Measurements from ENCODE around the gene SLU7. TPM values are rescaled to one million over a fixed set of nuclear protein-coding genes. Genes with fewer than 3 reads are reported as not detected.
A peak's percentile ranks its signal among the peaks of the same experiment; 100 is the strongest.

Gene SLU7
- total RNA-seq, 1 experiment from 2014 or later = 62.8 TPM

- no peak overlapping the region for H3K27ac Mint-ChIP-seq (ENCODE audit: unreplicated experiment)
- peaks cover 17% of the 10 kb centered on the region for H3K27me3 Mint-ChIP-seq (ENCODE audit: unreplicated experiment)
- TF ChIP-seq CTCF (IDR thresholded peaks at IDR 0.05; ENCODE audit: unreplicated experiment) = no peak
- CTCF ChIA-PET = interaction anchor here (0.6 kb wide), 1 partner anchor 21 kb away, joined by 8 read pairs; no protein-coding TSS in a partner anchor
- no peaks in the 10 kb centered on the region for H3K9me3 Mint-ChIP-seq (ENCODE audit: low read depth, unreplicated experiment)
- H3K4me1 Mint-ChIP-seq (ENCODE audit: low read depth, unreplicated experiment) = peaks cover 24% of the 10 kb centered on the region
- intact Hi-C loops (cut with micrococcal nuclease; ENCODE audit: unreplicated experiment) = loop anchor here (5.0 to 10.0 kb wide), 2 partner anchors 51 to 199 kb away; no protein-coding TSS in a partner anchor
- BruUV-seq (replicated peaks) = no TSS peak
- H3K36me3 Mint-ChIP-seq (ENCODE audit: insufficient read depth, unreplicated experiment) = peaks cover 3% of the 10 kb centered on the region
- DNase-seq = no peak
- H3K4me3 Mint-ChIP-seq (ENCODE audit: low read depth, unreplicated experiment) = no peak overlapping the region
Observed at GRCh38 chr5:160436017-160436416, 17.1 kb upstream of the SLU7 start.

GRCh38 chr5:160435532-160435931, 16.7 kb upstream of the SLU7 start:
- CTCF ChIA-PET = interaction anchor here (0.6 kb wide), 1 partner anchor 21 kb away, joined by 8 read pairs; no protein-coding TSS in a partner anchor

GRCh38 chr5:160434022-160434531, 15.2 kb upstream of the SLU7 start:
- peak; percentile 30 for DNase-seq
- peaks cover 24% of the 10 kb centered on the region for H3K4me1 Mint-ChIP-seq (ENCODE audit: low read depth, unreplicated experiment)
- BruUV-seq (replicated peaks) = no TSS peak
- CTCF ChIA-PET = interaction anchor here (0.6 kb wide), 1 partner anchor 15 kb away, joined by 4 read pairs; the partner anchor contains the start of gene SLU7
- H3K4me3 Mint-ChIP-seq (ENCODE audit: low read depth, unreplicated experiment) = no peak overlapping the region
- no peaks in the 10 kb centered on the region for H3K9me3 Mint-ChIP-seq (ENCODE audit: low read depth, unreplicated experiment)
- no peak overlapping the region for H3K27ac Mint-ChIP-seq (ENCODE audit: unreplicated experiment)
- intact Hi-C loops (cut with micrococcal nuclease; ENCODE audit: unreplicated experiment) = loop anchor here (10.0 kb wide), 1 partner anchor 201 kb away; no protein-coding TSS in a partner anchor
- H3K36me3 Mint-ChIP-seq (ENCODE audit: insufficient read depth, unreplicated experiment) = peaks cover 3% of the 10 kb centered on the region
- TF ChIP-seq CTCF (IDR thresholded peaks at IDR 0.05; ENCODE audit: unreplicated experiment) = no peak
- H3K27me3 Mint-ChIP-seq (ENCODE audit: unreplicated experiment) = peaks cover 17% of the 10 kb centered on the region

More at GRCh38 chr5:160435532-160435931, 16.7 kb upstream of the SLU7 start:
- no peak for DNase-seq
- no peak overlapping the region for H3K27ac Mint-ChIP-seq (ENCODE audit: unreplicated experiment)
- intact Hi-C loops (cut with micrococcal nuclease; ENCODE audit: unreplicated experiment) = loop anchor here (5.0 to 10.0 kb wide), 2 partner anchors 52 to 199 kb away; no protein-coding TSS in a partner anchor
- no peak for TF ChIP-seq CTCF (IDR thresholded peaks at IDR 0.05; ENCODE audit: unreplicated experiment)
- no TSS peak for BruUV-seq (replicated peaks)
- H3K4me3 Mint-ChIP-seq (ENCODE audit: low read depth, unreplicated experiment) = no peak overlapping the region
- no peaks in the 10 kb centered on the region for H3K9me3 Mint-ChIP-seq (ENCODE audit: low read depth, unreplicated experiment)
- peaks cover 24% of the 10 kb centered on the region for H3K4me1 Mint-ChIP-seq (ENCODE audit: low read depth, unreplicated experiment)
- peaks cover 3% of the 10 kb centered on the region for H3K36me3 Mint-ChIP-seq (ENCODE audit: insufficient read depth, unreplicated experiment)
- peaks cover 17% of the 10 kb centered on the region for H3K27me3 Mint-ChIP-seq (ENCODE audit: unreplicated experiment)

GRCh38 chr5:160432787-160433186, 13.9 kb upstream of the SLU7 start:
- TF ChIP-seq CTCF (IDR thresholded peaks at IDR 0.05; ENCODE audit: unreplicated experiment) = no peak
- DNase-seq = no peak
- no TSS peak for BruUV-seq (replicated peaks)
- H3K4me3 Mint-ChIP-seq (ENCODE audit: low read depth, unreplicated experiment) = no peak overlapping the region
- H3K9me3 Mint-ChIP-seq (ENCODE audit: low read depth, unreplicated experiment) = no peaks in the 10 kb centered on the region
- intact Hi-C loops (cut with micrococcal nuclease; ENCODE audit: unreplicated experiment) = loop anchor here (10.0 kb wide), 1 partner anchor 202 kb away; no protein-coding TSS in a partner anchor
- H3K27me3 Mint-ChIP-seq (ENCODE audit: unreplicated experiment) = peaks cover 17% of the 10 kb centered on the region
- peaks cover 3% of the 10 kb centered on the region for H3K36me3 Mint-ChIP-seq (ENCODE audit: insufficient read depth, unreplicated experiment)
- H3K4me1 Mint-ChIP-seq (ENCODE audit: low read depth, unreplicated experiment) = peaks cover 15% of the 10 kb centered on the region
- CTCF ChIA-PET = no interaction called here
- H3K27ac Mint-ChIP-seq (ENCODE audit: unreplicated experiment) = no peak overlapping the region

All from Calu3 (cell line).